Activated naive CD8-positive, alpha-beta T cell treated with anti-CD3 and anti-CD28 coated beads, Interleukin-2, amount 10 ng/mL, durations not matched to agents 7 days and 5 days (primary cell): Measurements from ENCODE around the gene CYGB. TPM values are rescaled to one million over a fixed set of nuclear protein-coding genes. Genes with fewer than 3 reads are reported as not detected.

ENCODE experiments used
- ATAC-seq: fragments of 150-1000 bp; cut with Tn5 transposase; one replicate; pipeline ENCODE4 v1.10.0; 2021; ENCODE audit warnings: low read depth, moderate library complexity
- POLR2A ChIA-PET: fragments of 350-600 bp; sonication (Branson Sonifier 250); formaldehyde crosslinking; loops from one replicate; lab custom pipeline; 2021; ENCODE audit warnings: antibody characterized with exemption; lab: Charles Lee
- DNase-seq: peaks from one replicate; pipeline ENCODE4 v3.0.0; 2021
- H3K27ac Mint-ChIP-seq: one replicate; pipeline ENCODE4 v1.8.0; 2022; ENCODE audit warnings: mild to moderate bottlenecking, mixed read lengths
- H3K27me3 Mint-ChIP-seq: one replicate; pipeline ENCODE4 v1.8.0; 2022; ENCODE audit warnings: mild to moderate bottlenecking, moderate library complexity, mixed read lengths
- H3K36me3 Mint-ChIP-seq: one replicate; pipeline ENCODE4 v1.8.0; 2021; ENCODE audit warnings: mild to moderate bottlenecking, mixed read lengths
- H3K4me1 Mint-ChIP-seq: one replicate; pipeline ENCODE4 v1.8.0; 2021; ENCODE audit warnings: mixed read lengths
- H3K4me3 Mint-ChIP-seq: one replicate; pipeline ENCODE4 v1.8.0; 2022; ENCODE audit warnings: mild to moderate bottlenecking, moderate library complexity, mixed read lengths
- H3K9me3 Mint-ChIP-seq: one replicate; pipeline ENCODE4 v1.8.0; 2021; ENCODE audit warnings: mixed read lengths
- total RNA-seq, 2 experiments: library from RNA; stranded (reverse); gene quantifications; one replicate each; pipeline ENCODE4 v1.2.3, GENCODE V29; 2021

The CYGB gene
- total RNA-seq, 2 experiments from 2014 or later: 0.37 TPM; not detected in 1

DNA sequence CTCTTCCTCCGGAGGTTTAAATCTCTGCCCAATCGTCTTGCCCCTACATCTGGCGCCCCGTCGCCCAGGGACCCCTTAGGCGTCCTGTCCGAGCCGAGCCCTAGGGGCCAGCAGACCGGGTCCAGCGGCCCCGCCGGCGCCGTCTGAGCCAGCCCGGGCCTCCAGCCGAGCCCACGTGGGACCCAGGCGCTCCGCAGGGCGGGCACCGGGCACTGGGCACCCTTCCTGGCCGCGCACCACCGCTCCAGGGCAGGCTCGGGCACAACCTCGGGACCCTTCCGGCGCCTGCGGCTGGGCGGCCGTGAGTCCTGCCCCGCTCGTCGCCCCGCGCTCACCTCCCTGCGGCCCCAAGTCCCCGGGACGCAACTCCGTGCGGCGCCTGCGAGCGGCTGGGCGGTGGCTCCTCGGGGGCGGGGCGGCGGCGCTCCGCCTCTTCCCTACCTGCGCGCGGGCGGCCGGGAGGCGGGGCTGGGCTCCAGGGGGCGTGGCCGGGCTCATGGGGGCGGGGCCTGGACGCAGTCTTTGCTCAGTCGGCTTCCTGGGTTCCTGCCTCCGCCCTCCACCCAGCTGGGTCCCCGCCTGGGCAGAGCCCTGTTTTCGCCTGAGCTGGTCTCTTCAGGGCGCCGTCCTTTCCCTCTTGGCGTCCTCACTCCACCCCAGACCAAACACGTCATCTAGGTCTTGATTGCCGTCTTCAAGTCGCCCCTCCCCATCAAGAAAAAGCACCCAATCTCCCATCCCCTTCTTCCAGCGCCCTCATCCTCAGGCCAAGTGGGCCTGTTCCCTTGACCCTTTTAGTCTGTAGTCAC is 36.3 kb downstream of the CYGB start, which contains the start of gene RHBDF2:
Gene RHBDF2, minus strand, starts transcription at position 406 of the 809 bp plus-strand sequence. CDS start 19,899 bp downstream, outside the sequence.
- Mint-ChIP-seq H3K4me1 (peaks cover 37% of the 10 kb centered on the region), H3K36me3 (no peaks in the 10 kb centered on the region), H3K9me3 (no peaks in the 10 kb centered on the region), H3K27ac (peak within 1 kb of the TSS; percentile 95), H3K4me3 (peak within 1 kb of the TSS; percentile 91), H3K27me3 (no peaks in the 10 kb centered on the region)
- POLR2A ChIA-PET: interaction anchor here (0.5 to 2.6 kb wide), 14 partner anchors 10 to 441 kb away, joined by 3 to 35 read pairs (median 4); partner anchors contain the start of gene UBE2O
- DNase-seq: peak; percentile 100
- peak; percentile 90 for ATAC-seq

DNA sequence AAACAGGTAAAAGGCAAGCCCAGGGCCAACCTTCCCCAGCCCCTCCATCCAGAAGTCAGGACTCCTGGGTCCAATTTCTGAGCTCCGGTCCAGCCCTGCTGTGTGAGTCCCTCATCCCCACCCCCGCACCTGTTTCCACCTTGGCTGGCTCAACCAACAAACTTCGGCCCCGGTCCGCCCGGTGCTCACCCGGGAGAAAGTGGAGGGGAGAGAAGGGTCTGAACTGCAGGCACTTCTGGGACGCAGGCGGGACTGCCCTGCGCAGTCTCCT is 36.8 kb downstream of the CYGB start:
- Mint-ChIP-seq H3K27me3 (no peaks in the 10 kb centered on the region), H3K36me3 (no peaks in the 10 kb centered on the region), H3K27ac (peak overlapping the region; percentile 68), H3K9me3 (no peaks in the 10 kb centered on the region), H3K4me3 (peak overlapping the region; percentile 91), H3K4me1 (peaks cover 36% of the 10 kb centered on the region)
- DNase-seq (no peak), ATAC-seq (no peak)
- POLR2A ChIA-PET: interaction anchor here (2.3 kb wide), 2 partner anchors 10 to 14 kb away, joined by 6 to 11 read pairs; no protein-coding TSS in a partner anchor

DNA sequence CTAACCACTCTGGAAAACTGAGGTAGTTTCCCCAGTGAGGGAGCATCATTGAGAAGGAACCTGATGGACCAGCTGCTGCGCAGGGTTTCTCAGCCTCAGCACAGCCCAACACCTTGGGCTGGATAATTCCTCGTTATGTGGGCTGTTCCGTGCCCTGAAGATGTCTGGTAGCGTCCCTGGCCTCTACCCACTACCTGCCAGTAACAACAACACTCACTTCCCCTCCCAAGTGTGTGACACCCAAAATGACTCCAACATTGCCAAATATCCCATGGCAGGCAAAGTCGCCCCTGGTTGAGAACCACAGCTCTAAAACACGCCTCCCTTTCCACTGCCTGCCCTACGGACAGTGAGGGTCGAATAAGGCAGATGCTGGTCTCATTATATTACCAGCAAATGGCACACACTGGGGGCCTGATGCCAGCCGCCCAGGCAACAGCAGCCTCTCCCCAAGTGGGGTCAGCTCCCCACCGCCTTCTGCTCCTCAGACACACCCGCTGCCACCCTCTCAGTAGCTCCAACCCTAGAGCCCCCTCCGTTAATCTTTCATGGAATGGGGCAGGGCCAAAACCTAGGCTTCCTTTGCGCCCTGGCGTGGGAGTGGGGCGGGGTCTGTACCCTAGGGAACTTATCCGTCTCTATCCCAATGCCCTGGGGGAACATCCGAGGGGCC is 37.3 kb downstream of the CYGB start:
- H3K27ac Mint-ChIP-seq: peak overlapping the region; percentile 68
- no peaks in the 10 kb centered on the region for H3K36me3 Mint-ChIP-seq
- POLR2A ChIA-PET: interaction anchor here (1.2 to 2.3 kb wide), 4 partner anchors 9 to 41 kb away, joined by 3 to 11 read pairs (median 6); no protein-coding TSS in a partner anchor
- H3K4me3 Mint-ChIP-seq: peak overlapping the region; percentile 91
- no peaks in the 10 kb centered on the region for H3K27me3 Mint-ChIP-seq
- ATAC-seq: no peak
- DNase-seq: no peak
- peaks cover 36% of the 10 kb centered on the region for H3K4me1 Mint-ChIP-seq
- no peaks in the 10 kb centered on the region for H3K9me3 Mint-ChIP-seq

DNA sequence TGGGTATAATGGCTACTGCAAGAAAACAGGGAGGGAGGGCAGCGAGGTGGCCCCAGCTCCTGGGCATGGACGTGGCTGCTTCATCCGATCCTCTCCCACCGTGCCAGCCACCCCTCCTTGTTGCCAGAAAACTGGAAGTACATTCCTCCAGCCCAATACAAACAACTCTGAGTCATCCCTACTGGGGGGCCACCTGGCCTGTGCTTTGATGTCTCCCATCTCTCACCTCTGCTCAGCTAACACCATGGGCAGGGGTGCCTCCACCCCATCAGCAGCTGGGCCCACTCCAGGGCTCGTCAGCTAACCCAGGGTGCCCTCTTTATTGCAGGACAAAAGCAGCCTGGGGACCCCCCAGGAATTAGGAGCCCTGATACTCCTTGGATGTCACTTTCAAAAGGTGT is 38.2 kb downstream of the CYGB start:
- H3K4me1 Mint-ChIP-seq: peaks cover 36% of the 10 kb centered on the region
- H3K9me3 Mint-ChIP-seq: no peaks in the 10 kb centered on the region
- H3K36me3 Mint-ChIP-seq: no peaks in the 10 kb centered on the region
- H3K27ac Mint-ChIP-seq: peak overlapping the region; percentile 48
- DNase-seq: no peak
- no peak for ATAC-seq
- peak overlapping the region; percentile 60 for H3K4me3 Mint-ChIP-seq
- H3K27me3 Mint-ChIP-seq: no peaks in the 10 kb centered on the region
- POLR2A ChIA-PET: interaction anchor here (1.2 to 2.3 kb wide), 4 partner anchors 8 to 40 kb away, joined by 3 to 11 read pairs (median 6); no protein-coding TSS in a partner anchor

DNA sequence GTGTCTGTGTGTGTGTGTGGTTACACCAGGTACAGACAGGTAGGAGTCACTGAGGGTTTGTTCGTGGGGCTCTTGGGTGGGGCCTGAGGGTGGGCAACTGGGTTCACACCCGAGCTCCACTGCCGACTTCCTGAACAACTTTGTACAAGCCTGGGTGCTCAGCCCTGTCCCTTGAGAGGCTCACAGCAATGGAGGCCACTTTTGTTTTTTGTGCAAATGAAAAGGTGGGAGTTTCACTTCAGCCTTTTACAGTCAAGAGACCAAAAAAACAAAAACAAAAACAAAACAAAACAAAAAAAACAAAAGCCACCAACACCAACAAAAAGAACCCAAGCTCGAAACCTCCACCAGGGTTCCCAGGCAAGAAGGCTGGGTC is 38.6 kb downstream of the CYGB start:
- H3K9me3 Mint-ChIP-seq: no peaks in the 10 kb centered on the region
- peak overlapping the region; percentile 71 for H3K27ac Mint-ChIP-seq
- POLR2A ChIA-PET: interaction anchor here (1.5 to 2.3 kb wide), 3 partner anchors 8 to 19 kb away, joined by 6 to 11 read pairs (median 6); no protein-coding TSS in a partner anchor
- ATAC-seq: no peak
- peak overlapping the region; percentile 60 for H3K4me3 Mint-ChIP-seq
- no peaks in the 10 kb centered on the region for H3K27me3 Mint-ChIP-seq
- H3K4me1 Mint-ChIP-seq: peaks cover 36% of the 10 kb centered on the region
- no peaks in the 10 kb centered on the region for H3K36me3 Mint-ChIP-seq
- DNase-seq: no peak

DNA sequence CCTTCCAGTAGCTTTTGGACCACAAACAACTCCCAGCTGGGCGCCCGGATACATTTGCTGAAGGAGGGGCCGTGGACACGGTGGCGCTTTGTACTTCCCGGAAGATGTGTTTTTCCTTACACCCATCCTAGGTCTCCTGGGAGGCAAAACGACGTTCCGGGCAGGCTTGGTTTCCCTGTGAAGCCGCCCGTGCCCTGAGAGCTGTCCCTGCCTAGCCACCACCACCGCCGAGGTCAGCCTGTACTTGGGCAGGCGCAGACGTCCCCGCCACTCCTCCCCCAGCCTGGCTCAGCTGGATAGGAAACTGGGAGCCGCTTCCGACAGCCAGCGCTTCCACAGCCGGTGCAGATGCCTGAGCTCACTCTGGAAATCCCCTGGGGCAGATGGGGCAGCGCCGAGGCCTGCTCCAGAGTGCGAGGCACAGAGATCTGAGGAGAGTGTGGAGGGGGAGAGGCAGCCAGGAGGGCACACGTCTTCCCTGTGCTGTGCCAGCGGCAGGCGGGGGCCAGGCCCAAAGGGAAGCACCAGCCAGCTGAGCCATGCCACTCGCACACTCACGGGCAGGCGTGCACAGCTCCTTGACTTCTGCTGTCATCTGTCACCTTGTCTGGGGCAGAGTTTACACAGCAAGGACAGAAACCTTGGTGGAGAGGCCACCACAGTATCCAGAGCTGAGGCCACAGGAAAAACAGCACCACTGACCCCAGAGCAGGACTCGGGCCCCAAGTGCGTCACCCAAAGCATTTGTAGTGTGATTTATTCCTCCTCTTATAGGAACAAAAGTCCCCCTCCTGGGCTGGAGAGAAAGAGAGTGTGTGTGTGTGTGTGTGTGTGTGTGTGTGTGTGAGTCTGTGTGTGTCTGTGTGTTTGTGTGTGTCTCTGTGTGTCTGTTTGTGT is 39.3 kb downstream of the CYGB start:
- Mint-ChIP-seq H3K9me3 (no peaks in the 10 kb centered on the region), H3K27ac (peak overlapping the region; percentile 71), H3K36me3 (no peaks in the 10 kb centered on the region), H3K4me3 (peak overlapping the region; percentile 60), H3K27me3 (no peaks in the 10 kb centered on the region), H3K4me1 (peaks cover 40% of the 10 kb centered on the region)
- DNase-seq (no peak), ATAC-seq (no peak)
- POLR2A ChIA-PET: interaction anchor here (0.7 to 2.3 kb wide), 4 partner anchors 7 to 147 kb away, joined by 3 to 11 read pairs (median 6); no protein-coding TSS in a partner anchor

DNA sequence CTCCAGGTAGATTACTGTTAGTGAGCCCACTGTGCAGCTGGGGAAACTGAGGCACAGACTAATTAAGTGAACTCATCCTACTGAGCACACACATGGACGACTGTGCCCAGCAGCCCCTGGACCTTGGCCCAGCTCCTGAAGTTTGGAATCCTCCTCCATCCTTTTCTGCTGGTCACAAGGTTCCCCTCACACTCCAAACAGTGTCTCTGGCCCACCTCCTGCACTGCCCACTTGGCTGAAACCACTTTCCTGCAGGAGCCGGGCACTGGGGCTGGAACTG is 39.9 kb downstream of the CYGB start:
- DNase-seq (no peak), ATAC-seq (no peak)
- Mint-ChIP-seq H3K9me3 (no peaks in the 10 kb centered on the region), H3K27ac (peak overlapping the region; percentile 30), H3K4me1 (peaks cover 46% of the 10 kb centered on the region), H3K36me3 (no peaks in the 10 kb centered on the region), H3K27me3 (no peaks in the 10 kb centered on the region), H3K4me3 (no peak overlapping the region)
- POLR2A ChIA-PET: interaction anchor here (0.7 to 1.1 kb wide), 2 partner anchors 8 to 147 kb away, joined by 3 to 5 read pairs; no protein-coding TSS in a partner anchor

DNA sequence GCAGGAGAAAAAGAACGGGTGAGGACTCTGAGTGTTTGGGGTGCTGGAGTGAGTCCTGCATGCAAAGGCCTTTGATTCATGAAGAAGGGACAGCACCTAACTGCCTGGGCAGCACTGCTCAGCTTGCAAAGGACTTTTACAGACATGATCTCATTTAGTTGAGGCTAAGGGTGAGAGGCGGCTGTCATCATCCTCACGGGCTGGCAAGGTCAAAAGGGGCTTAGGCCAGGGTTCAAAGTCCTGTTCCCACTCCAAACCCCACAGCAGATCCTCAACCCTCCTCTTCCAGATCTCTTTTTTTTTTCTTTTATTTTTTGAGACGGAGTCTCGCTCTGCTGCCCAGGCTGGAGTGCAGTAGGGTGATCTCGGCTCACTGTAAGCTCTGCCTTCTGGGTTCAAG is 41.0 kb downstream of the CYGB start:
- Mint-ChIP-seq H3K4me3 (no peak overlapping the region), H3K4me1 (peaks cover 47% of the 10 kb centered on the region), H3K27me3 (no peaks in the 10 kb centered on the region), H3K36me3 (no peaks in the 10 kb centered on the region), H3K27ac (peak overlapping the region; percentile 34), H3K9me3 (no peaks in the 10 kb centered on the region)
- POLR2A ChIA-PET: no interaction called here
- ATAC-seq (no peak), DNase-seq (no peak)

DNA sequence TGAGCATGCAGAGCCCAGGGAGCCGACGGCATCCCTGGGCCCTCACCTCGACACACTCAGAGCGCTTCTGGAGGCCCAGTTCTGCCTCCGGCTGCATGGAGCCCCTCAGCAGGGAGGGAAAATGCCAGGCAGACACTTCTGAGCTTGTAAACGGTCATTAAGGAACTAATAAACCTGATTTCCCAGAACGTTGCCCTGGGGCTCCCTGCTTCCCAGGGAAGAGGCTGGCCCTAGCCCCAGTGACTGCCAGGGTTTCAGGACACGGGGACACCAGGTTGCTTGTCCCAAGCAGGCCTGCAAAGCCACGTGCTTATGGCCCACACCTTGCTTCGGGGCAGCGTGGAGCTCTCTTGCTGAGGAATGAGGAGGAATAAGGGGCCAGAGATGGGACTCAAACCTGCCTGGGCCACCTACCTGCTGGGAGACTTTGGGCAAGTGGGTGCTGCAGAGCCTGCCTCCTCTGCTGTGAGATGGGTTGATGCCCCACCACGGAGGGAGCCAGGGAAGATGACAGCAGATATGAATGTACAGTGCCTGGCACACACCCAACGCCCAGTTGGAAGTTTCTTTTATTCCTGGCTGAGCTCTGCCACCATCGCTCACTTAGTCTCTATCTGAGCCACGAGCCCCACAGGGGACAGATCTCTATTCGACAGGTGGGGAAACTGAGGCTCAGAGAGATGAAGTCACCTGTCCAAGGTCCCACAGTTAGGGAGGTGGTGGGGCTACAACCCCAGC is 41.7 kb downstream of the CYGB start:
- DNase-seq (no peak), ATAC-seq (no peak)
- no peak overlapping the region for H3K4me3 Mint-ChIP-seq
- POLR2A ChIA-PET: no interaction called here
- H3K4me1 Mint-ChIP-seq: peaks cover 49% of the 10 kb centered on the region
- H3K27me3 Mint-ChIP-seq: no peaks in the 10 kb centered on the region
- no peaks in the 10 kb centered on the region for H3K36me3 Mint-ChIP-seq
- H3K27ac Mint-ChIP-seq: peak overlapping the region; percentile 30
- H3K9me3 Mint-ChIP-seq: no peaks in the 10 kb centered on the region

DNA sequence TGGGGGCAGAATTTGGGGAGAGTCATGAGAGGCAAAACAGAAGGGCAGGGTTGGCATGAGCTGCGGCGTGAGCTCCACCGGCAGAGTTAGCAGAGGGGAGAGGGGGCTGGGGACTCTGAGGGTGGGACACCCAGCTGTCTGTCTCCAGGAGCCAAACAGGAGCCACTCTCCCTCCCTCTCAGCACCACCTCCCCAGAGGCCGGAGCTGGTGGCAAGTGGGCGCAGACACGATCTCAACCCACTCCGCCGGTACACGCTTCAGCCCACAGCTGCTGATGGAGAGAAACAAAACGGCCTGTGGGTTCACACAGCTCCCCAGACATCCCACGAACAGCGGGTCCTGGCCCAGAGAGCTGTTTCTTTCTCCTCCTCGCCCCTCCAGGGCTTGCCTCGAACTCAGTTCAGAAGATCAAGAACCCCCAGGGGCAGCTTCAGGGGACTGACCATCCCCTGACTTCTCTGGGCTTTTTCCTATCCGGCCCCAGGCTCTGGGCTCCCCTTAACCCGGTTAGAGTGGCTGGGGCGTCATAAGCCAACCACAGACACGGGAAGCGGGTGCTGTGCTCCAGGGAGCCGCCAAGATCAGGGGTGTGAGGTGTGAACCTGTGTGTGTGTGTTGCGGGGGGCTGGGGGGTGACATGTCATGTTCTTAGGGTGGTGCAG is 43.9 kb downstream of the CYGB start:
- ATAC-seq: peak; percentile 27
- peaks cover 2% of the 10 kb centered on the region for H3K36me3 Mint-ChIP-seq
- peak; percentile 63 for DNase-seq
- POLR2A ChIA-PET: interaction anchor here (0.6 to 4.9 kb wide), 9 partner anchors 9 to 1755 kb away, joined by 3 to 35 read pairs (median 3); partner anchors contain the start of gene RHBDF2
- H3K27ac Mint-ChIP-seq: peak overlapping the region; percentile 98
- H3K4me3 Mint-ChIP-seq: peak overlapping the region; percentile 86
- H3K27me3 Mint-ChIP-seq: no peaks in the 10 kb centered on the region
- peaks cover 42% of the 10 kb centered on the region for H3K4me1 Mint-ChIP-seq
- no peaks in the 10 kb centered on the region for H3K9me3 Mint-ChIP-seq

DNA sequence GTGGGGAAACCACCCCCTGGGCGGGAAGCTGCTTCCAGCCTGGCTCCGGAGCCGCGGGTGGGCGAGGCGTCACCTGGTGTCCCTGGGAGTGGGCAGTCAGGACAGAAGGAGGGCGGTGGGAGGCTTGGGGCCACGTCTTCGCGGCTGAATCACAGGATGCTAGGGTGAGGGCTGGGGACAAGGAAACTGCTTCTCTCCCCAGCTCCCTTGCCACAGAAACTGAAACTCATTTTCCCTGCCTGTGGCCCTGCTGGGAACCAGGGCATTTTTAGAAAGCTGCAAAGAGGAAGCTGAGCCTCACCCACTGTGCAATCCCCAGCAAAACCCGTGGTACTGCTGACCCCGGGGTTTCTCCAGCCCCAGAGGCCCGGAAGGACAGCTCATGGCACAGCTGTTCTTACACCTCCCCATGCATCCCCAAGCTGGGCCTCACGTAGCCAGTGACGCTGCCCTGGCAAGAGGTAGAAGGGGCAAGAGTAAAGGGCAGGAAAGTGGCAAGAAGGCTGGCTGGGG is 44.5 kb downstream of the CYGB start:
- peak; percentile 59 for ATAC-seq
- Mint-ChIP-seq H3K9me3 (no peaks in the 10 kb centered on the region), H3K27me3 (no peaks in the 10 kb centered on the region)

More for the DNA sequence above, 44.5 kb downstream of the CYGB start:
- DNase-seq: peak; percentile 61
- Mint-ChIP-seq H3K36me3 (peaks cover 2% of the 10 kb centered on the region), H3K27ac (peak overlapping the region; percentile 98), H3K4me1 (peaks cover 40% of the 10 kb centered on the region), H3K4me3 (peak overlapping the region; percentile 86)
- POLR2A ChIA-PET: interaction anchor here (0.6 to 4.9 kb wide), 12 partner anchors 9 to 1755 kb away, joined by 3 to 35 read pairs (median 4); partner anchors contain the start of genes PRPSAP1 and RHBDF2
